Measurements from ENCODE around the gene ADPRHL1.

- no peak for TF ChIP-seq CTCF (IDR thresholded peaks at IDR 0.05)
- TF ChIP-seq EZH2 (IDR thresholded peaks at IDR 0.05) = no peak
- TF ChIP-seq EZH2phosphoT487 (IDR thresholded peaks at IDR 0.05) = no peak
Observed at GRCh38 chr13:113411216-113412023, 41.9 kb downstream of the ADPRHL1 start.
